HS-5 (cell line): ENCODE data around the gene GRK6.

Source experiments
- DNase-seq: peaks from one replicate; pipeline ENCODE4 v3.0.0-alpha.2; 2012; ENCODE audit warnings: low read depth

The GRK6 gene

DNA sequence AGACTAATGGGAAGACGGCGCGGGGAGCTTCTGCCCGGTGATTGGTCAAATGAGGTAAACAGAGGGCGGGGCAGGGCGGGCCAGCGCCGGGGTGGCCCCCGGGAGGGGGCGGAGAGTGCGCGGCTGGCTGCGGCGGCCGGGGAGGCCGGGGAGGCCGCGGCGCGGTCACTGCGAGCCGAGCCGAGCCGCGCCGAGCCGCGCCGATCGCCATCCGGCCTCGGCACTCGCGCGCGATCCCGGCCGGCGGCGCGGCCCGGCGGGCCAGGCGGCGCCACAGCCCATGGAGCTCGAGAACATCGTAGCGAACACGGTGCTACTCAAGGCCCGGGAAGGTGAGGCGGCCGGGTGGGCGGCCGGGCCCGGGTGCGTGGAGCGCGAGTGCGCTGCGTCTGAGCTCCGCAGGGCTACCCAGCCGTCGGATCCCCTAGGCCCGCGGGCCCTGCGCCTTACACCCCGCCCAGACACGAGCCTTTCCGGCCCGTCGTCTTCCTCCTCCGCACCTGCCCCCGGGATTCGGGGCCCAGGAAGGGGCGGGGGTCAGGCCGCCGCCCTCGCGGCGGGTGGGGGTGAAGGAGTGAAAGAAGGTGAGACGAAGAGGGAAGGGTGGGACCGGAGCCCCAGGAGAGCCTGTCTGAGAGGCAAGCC lies at the start of gene GRK6:
GRK6 (plus strand) TSS at position 111 of the 645 bp plus-strand sequence; CDS start at position 281, 170 bp downstream.
- no peak for DNase-seq

DNA sequence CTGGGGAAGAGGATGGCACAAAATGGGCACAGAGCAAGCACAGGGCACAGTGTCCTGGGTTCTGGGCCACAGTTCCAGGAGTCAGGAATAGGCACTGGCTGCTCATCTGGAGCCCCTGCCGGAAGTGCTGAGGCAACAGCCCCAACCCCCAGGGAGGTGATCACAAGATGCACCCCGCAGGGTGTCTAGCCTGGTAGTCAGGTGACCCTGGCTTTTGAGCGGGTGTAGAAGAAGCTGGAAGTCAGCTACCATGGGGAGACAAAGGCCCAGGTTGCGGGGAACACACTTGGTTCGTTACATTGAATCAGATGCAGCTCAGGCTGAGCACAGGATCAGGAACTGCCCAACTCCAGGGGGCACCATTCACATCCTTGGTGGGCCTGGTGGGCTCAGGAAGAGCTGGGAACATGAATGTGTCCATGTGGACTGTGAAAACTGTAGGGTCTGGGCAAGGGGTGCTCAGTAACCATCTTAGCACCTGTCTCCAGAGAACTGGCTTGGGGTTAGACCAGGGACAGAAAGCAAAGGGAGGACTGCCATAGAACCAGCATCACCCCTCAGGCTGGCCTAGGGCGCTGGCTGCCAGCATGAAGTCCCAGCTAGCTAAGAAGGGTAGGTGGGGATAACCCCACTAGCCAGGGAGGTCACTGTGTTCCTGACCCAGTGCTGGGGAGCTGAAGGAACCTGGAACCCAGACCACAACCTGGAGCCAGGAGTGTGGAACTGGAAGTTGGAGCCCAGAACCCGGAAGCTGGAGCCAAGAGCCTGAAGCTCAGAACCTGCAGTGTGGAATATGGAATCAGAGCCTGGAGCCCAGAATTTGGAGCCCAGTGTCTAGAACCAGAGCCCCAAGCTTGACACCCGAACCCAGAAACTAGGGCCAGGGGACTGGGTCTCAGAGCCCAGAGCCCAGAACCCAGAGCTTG lies 48.4 kb upstream of the GRK6 start:
- no peak for DNase-seq

DNA sequence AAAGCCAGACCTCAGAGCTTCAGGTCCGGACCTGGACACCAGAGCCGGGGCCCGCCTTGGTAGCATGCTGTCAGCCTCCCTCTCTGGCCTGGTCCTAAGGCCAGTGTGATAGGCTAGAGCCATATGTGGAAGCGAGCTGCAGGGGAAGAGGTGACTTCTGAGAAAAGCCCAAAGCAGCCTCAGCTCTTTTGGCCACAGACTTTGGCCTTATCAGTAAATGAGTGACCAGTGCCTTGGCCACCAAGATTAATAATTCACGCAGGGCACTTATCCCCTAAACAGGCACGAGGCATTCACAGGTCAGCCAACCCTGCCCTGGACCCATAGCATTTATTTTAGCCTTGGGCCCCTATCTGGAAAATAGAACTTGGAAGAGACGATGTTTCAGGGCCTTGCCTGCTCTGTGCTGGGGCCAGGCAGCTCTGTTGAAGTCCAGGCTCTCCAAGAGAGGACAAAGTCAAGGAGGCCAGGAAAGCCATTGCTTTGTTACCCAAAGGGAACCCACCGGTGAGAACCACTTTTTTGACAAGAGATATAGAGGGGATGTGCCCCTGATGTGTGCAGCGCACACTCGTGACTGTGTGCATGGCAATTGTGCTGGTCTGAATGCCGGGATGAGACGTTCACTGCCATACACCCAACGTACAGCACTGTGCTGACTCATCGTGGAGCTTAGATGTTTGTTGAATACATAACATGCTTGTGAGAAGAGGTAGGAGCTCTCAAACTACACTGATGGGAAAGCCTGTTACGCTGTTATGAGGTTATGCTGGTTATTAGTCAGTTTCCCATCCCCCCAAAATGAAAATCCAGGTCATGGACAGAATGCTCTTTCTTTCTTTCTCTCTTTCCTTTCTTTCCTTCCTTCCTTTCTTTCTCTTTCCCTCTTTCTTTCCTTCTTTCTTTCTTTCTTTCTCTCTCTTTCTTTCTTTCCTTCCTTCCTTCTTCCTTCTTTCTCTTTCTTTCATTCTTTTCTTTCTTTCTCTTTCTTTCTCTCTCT lies 47.3 kb upstream of the GRK6 start:
- DNase-seq = peak; percentile 18

DNA sequence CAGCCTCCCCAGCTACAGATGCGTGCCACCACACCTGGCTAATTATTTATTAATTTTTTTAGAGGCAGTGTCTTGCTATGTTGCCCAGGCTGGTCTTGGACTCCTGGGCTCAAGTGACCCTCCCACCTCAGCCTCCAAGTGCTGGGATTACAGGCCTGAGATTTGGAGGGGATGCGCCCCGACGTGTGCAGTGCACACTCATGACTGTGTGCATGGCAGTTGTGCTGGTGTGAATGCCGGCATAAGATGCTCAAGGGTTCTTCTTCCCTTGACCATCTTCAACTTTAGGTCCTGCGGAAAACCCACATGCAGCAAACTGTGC lies 45.7 kb upstream of the GRK6 start:
- no peak for DNase-seq

GRCh38 chr5:177382423-177383029 lies 44.0 kb upstream of the GRK6 start:
- DNase-seq = no peak

DNA sequence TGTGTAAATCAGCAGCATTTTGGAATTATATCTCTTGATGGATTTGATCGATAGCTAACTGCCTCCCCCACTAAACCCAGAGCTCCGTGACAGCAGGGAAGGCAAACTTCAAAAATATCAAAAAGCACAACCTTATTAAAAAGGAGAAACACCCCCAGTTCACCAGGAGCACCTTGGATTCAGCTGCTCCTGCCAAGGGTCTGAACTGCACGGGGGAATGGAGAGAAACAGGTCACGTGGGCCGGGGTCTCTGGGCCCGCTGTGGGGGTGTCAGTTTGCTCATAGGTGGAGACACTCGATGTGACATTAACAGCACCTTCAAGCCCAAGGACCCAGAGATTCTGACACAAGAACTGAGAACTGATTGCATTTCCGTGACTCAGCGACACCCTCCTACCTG lies 43.3 kb upstream of the GRK6 start:
- DNase-seq = no peak

DNA sequence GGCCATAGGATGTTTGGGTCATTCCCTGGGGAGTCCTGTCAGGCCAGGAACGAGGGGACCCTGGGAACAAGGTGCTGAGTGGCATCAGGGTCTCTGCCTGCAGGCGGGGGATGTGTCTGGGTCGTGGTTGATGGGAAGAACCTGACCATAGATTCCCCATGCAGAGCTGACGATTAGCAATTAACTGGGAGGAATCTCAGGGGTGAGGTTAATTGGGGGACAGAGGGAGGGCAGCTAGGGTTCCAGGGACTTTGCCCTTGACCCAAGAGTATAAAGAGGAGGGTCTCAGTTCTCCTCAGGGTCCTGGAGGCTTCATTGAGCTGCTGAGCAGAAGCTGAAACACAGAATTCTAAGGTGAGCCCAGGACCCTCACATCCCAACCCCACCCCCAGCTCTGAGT lies 42.3 kb upstream of the GRK6 start, which contains the start of gene SLC34A1:
SLC34A1 (plus strand) TSS at position 301 of the 400 bp plus-strand sequence. CDS start 1,308 bp downstream, outside the sequence.
- DNase-seq = no peak

DNA sequence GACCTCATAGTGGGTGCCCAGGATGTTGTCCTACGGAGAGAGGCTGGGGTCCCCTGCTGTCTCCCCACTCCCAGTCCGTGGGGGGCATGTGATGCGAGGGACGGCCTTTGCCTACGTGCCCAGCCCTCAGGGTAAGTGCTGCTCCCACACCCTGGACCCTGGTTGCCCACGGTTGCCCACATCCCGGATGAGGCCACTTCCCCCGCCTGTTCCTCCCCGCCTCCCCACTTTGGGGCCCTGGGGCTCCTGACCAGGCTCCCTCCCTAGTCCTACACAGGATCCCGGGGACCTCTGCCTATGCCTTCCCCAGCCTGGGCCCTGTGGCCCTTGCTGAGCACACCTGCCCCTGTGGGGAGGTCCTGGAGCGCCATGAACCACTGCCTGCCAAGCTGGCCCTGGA lies 40.8 kb upstream of the GRK6 start:
- no peak for DNase-seq

DNA sequence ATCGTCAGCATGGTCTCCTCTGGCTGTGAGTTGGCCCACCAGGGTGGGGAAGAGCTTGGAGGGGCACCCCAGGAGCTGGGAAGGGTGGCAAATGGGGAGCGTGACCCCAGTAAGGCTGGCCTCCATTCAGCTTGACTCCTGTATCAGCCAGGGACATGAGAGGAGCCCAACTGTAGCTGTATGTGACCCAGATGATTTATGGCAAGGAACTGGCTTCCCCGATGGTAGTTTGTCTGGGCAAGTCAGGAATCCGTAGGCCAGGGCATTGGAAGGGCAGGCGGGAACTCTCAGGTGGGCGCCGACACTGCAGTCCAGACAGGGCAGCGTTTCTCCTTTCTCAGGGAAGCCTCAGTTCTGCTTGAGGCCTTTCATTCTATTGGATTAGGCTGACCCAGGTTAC lies 39.9 kb upstream of the GRK6 start:
- DNase-seq = no peak

GRCh38 chr5:177387405-177387804 lies 39.1 kb upstream of the GRK6 start:
- no peak for DNase-seq

DNA sequence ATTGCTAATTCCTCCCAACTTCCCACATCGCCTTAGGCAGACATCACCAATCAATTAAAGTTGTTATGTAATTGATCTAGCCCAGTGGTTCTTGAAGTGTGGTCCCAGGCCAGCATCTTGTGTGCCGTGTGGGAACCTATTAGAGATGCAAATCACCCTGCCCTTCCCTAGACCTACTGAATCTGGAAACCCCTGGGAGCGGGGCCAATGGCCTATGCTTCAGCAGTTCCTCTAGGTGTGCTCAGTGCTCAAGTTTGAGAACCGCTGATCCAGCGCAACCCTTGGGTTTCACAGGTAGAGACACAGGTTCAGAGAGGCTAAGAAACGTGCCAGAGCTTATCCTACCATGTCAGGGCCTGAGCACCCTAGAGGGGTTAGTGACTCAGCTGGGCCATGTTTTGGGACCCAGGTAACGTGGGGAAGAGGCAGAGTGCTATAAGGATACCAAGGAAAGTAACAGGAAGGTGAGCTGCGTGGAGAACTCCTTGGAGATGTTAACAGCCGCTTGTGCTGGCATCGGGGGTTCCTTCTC lies 37.9 kb upstream of the GRK6 start:
- DNase-seq = no peak

GRCh38 chr5:177389241-177390169 lies 37.0 kb upstream of the GRK6 start:
- DNase-seq = peak; percentile 83

DNA sequence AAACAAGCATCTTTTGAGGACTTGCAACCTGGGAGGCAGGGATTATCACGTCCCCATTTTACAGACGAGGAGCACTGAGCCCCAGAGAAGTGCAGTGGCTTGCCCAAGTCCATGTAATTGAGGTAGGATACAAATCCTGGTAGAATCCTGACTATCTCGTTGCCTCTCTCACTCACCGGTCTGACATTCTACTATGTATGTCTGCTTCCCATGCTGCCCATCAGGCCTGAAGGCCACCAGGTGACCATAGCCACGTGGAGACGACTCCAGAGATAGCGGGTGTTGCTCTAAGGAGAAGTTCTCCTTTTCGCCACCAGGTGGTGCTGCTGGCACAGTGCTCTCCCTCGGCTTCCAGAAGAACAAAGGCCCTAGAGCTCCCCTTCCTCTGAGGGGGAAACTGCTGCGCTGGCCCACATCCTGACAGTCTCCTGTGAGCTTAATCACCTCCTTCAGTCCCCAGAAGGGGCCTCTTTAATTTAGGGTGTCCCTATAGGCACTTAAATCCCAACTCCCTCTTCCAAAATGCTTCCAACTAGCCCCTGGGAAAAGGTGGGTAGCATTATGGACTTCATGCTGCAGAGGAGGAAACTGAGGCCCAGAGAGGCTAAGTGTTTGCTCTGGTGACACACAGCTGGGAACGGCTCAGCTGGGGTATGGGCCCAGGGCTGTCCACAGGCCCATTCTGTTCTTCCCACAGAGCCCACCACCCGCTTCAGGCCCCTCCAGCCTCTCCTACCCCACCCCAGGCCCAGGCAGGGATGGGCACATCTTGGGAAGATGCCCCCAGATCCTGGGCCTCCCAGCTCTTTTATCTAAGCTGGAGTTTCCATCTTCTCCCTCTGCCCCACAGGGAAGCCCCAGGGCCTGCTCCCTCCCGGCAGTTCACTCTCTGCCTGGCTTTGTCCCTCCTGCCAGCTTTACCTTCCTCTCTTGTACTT lies 35.8 kb upstream of the GRK6 start:
- peak; percentile 60 for DNase-seq

GRCh38 chr5:177392765-177393164 lies 33.7 kb upstream of the GRK6 start:
- no peak for DNase-seq

DNA sequence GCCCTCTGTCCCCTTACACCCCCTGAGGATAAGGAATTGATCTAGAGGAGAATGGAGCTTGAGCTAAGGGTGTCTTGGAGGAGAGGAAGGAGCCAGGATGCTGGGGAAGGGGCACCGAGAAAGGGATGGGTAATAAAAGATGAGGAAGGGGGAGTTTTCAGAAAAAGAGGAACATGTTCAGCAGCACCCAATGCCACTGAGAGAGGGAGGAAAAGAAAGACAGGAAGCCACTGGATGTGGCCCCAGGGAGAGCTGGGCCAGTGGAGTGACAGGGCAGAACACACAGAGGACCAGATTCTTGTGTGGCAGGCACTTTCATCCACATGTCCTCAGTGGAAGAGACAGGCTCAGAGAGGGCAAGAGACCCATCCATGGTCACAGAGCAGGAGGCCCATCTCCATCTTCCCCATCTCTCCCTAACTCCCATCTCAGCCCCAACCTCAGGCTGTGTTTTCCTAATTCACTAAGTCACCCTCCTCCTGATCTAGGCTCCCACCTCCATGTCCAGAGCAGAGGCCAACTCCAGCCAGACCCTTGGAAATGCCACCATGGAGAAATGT lies 33.2 kb upstream of the GRK6 start:
- DNase-seq = no peak

DNA sequence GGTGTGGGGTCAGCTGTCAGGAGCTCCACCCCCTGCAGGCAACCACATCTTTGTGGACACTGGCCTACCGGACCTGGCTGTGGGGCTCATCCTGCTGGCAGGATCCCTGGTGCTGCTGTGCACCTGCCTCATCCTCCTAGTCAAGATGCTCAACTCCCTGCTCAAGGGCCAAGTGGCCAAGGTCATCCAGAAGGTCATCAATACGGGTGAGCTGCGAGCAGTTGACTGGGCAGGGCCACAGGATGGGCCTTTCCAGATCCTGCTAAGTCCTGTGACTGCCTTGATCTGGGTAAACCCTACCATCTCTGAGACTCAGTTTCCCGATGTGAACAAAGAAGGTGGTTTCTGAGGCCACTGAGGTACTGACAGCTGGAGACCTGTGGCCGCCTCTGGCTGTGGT lies 32.5 kb upstream of the GRK6 start:
- DNase-seq = no peak

DNA sequence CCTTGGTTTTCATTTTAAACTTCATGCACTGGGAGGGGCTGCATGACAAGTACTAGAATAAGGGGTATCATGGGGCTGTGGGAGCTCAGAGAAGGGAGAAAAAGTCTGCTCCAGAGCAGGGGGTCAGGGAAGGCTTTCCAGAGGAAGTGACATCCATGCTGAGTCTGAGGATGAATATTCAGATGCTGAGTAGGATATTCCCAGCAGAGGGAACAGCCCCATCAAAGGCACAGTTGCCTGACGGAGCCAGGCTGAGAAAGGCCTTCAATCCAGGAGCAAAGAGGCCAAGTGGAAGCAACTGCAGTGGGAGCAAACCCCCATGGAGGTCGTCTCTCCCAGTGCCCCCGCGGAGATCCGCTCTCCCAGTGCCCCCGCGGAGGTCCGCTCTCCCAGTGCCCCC lies 30.4 kb upstream of the GRK6 start:
- no peak for DNase-seq

DNA sequence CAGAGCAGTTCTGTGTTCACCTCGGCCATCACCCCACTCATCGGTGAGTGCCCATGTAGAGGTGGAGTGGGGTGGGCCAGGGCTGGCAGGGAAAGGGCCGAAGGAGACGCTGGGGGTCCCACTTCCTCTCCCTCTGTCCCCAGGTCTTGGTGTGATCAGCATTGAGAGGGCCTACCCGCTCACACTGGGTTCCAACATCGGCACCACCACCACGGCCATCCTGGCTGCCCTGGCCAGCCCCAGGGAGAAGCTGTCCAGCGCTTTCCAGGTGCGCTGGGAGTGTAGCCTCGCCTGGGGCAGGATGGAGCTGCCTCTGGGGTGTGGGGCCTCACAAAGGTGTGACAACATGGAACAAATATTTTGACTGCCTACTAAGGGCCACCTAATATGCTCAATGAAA lies 29.7 kb upstream of the GRK6 start:
- no peak for DNase-seq

DNA sequence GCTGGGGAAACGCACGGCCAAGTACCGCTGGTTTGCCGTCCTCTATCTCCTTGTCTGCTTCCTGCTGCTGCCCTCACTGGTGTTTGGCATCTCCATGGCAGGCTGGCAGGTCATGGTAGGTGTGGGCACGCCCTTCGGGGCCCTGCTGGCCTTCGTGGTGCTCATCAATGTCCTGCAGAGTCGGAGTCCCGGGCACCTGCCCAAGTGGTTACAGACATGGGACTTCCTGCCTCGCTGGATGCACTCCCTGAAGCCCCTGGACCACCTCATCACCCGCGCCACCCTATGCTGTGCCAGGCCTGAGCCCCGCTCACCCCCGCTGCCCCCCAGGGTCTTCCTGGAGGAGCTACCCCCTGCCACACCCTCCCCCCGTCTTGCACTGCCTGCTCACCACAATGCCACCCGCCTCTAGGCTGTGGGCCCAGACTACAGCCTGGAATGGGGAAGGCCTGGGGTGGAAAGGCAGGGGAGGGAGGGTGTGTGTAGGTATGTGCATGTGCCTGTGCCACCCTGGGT lies 28.5 kb upstream of the GRK6 start:
- DNase-seq = no peak
